Neuron (in vitro differentiated cells): ENCODE data around the gene CARD9.

Source experiments
- H2AFZ ChIP-seq: one replicate; pipeline ENCODE4 v1.6.1; 2013; ENCODE audit warnings: low read depth, mild to moderate bottlenecking, inconsistent platforms, low read length, moderate library complexity
- H3K27me3 ChIP-seq: one replicate; pipeline ENCODE4 v1.6.1; 2013; ENCODE audit warnings: low read length; ENCODE audit not compliant: insufficient read depth
- H3K36me3 ChIP-seq: one replicate; pipeline ENCODE4 v1.6.1; 2013; ENCODE audit warnings: low read length; ENCODE audit not compliant: insufficient read depth
- H3K4me1 ChIP-seq: one replicate; pipeline ENCODE4 v1.6.1; 2013; ENCODE audit warnings: low read length; ENCODE audit not compliant: insufficient read depth
- H3K4me3 ChIP-seq: 2 replicates; pipeline ENCODE4 v1.5.1; 2013; ENCODE audit warnings: mild to moderate bottlenecking, low read length, moderate library complexity
- H3K9me3 ChIP-seq: one replicate; pipeline ENCODE4 v1.6.1; 2013; ENCODE audit warnings: low read length

Gene CARD9

GRCh38 chr9:136361754-136362449, 11.6 kb downstream of the CARD9 start:
- Histone ChIP-seq H2AFZ (no peak overlapping the region), H3K9me3 (no peaks in the 10 kb centered on the region), H3K4me3 (no peak overlapping the region), H3K4me1 (no peaks in the 10 kb centered on the region), H3K27me3 (no peaks in the 10 kb centered on the region), H3K36me3 (peaks cover 14% of the 10 kb centered on the region)

- H3K36me3 ChIP-seq = peaks cover 20% of the 10 kb centered on the region
- no peaks in the 10 kb centered on the region for H3K9me3 ChIP-seq
- H3K4me1 ChIP-seq = no peaks in the 10 kb centered on the region
- H2AFZ ChIP-seq = no peak overlapping the region
- H3K27me3 ChIP-seq = no peaks in the 10 kb centered on the region
- no peak overlapping the region for H3K4me3 ChIP-seq
Observed at GRCh38 chr9:136361047-136361753, 12.3 kb downstream of the CARD9 start.

- Histone ChIP-seq H2AFZ (no peak overlapping the region), H3K36me3 (peaks cover 22% of the 10 kb centered on the region), H3K9me3 (no peaks in the 10 kb centered on the region), H3K4me1 (no peaks in the 10 kb centered on the region), H3K27me3 (no peaks in the 10 kb centered on the region), H3K4me3 (no peak overlapping the region)
Observed at GRCh38 chr9:136359774-136360718, 13.4 kb downstream of the CARD9 start.

GRCh38 chr9:136358888-136359287, 14.6 kb downstream of the CARD9 start:
- Histone ChIP-seq H3K4me3 (no peak overlapping the region), H3K4me1 (peaks cover 5% of the 10 kb centered on the region), H3K9me3 (no peaks in the 10 kb centered on the region)

GRCh38 chr9:136358016-136358415, 15.5 kb downstream of the CARD9 start:
- no peak overlapping the region for H2AFZ ChIP-seq
- H3K9me3 ChIP-seq = no peaks in the 10 kb centered on the region
- H3K4me3 ChIP-seq = no peak overlapping the region
- H3K4me1 ChIP-seq = peaks cover 7% of the 10 kb centered on the region
- no peaks in the 10 kb centered on the region for H3K27me3 ChIP-seq
- peaks cover 22% of the 10 kb centered on the region for H3K36me3 ChIP-seq

More at GRCh38 chr9:136358888-136359287, 14.6 kb downstream of the CARD9 start:
- Histone ChIP-seq H2AFZ (no peak overlapping the region), H3K36me3 (peaks cover 22% of the 10 kb centered on the region), H3K27me3 (no peaks in the 10 kb centered on the region)

GRCh38 chr9:136357202-136357725, 16.2 kb downstream of the CARD9 start:
- H3K4me3 ChIP-seq = no peak overlapping the region
- H3K9me3 ChIP-seq = no peaks in the 10 kb centered on the region
- no peak overlapping the region for H2AFZ ChIP-seq
- H3K36me3 ChIP-seq = peaks cover 22% of the 10 kb centered on the region
- H3K4me1 ChIP-seq = peaks cover 7% of the 10 kb centered on the region
- H3K27me3 ChIP-seq = no peaks in the 10 kb centered on the region

GRCh38 chr9:136355616-136356557, 17.6 kb downstream of the CARD9 start:
- H3K4me1 ChIP-seq = peaks cover 7% of the 10 kb centered on the region
- H3K36me3 ChIP-seq = peaks cover 22% of the 10 kb centered on the region

GRCh38 chr9:136354592-136355085, 18.8 kb downstream of the CARD9 start:
- Histone ChIP-seq H3K4me1 (peaks cover 7% of the 10 kb centered on the region), H3K9me3 (no peaks in the 10 kb centered on the region), H3K4me3 (no peak overlapping the region), H3K36me3 (peaks cover 22% of the 10 kb centered on the region), H3K27me3 (no peaks in the 10 kb centered on the region), H2AFZ (no peak overlapping the region)

More at GRCh38 chr9:136355616-136356557, 17.6 kb downstream of the CARD9 start:
- Histone ChIP-seq H3K4me3 (no peak overlapping the region), H3K27me3 (no peaks in the 10 kb centered on the region), H3K9me3 (no peaks in the 10 kb centered on the region), H2AFZ (no peak overlapping the region)

GRCh38 chr9:136353757-136354488, 19.5 kb downstream of the CARD9 start:
- Histone ChIP-seq H3K4me3 (no peak overlapping the region), H3K27me3 (no peaks in the 10 kb centered on the region), H3K9me3 (no peaks in the 10 kb centered on the region), H2AFZ (no peak overlapping the region), H3K4me1 (peaks cover 7% of the 10 kb centered on the region), H3K36me3 (peaks cover 26% of the 10 kb centered on the region)

- Histone ChIP-seq H3K4me1 (peaks cover 7% of the 10 kb centered on the region), H3K4me3 (no peak overlapping the region), H3K27me3 (no peaks in the 10 kb centered on the region), H2AFZ (no peak overlapping the region), H3K9me3 (no peaks in the 10 kb centered on the region), H3K36me3 (peaks cover 24% of the 10 kb centered on the region)
Observed at GRCh38 chr9:136353088-136353487, 20.4 kb downstream of the CARD9 start.

- no peak overlapping the region for H3K4me3 ChIP-seq
- H3K27me3 ChIP-seq = no peaks in the 10 kb centered on the region
- peaks cover 7% of the 10 kb centered on the region for H3K4me1 ChIP-seq
- H3K36me3 ChIP-seq = peaks cover 19% of the 10 kb centered on the region
- no peak overlapping the region for H2AFZ ChIP-seq
- no peaks in the 10 kb centered on the region for H3K9me3 ChIP-seq
Observed at GRCh38 chr9:136352682-136353081, 20.8 kb downstream of the CARD9 start.
